Fibroblast of villous mesenchyme (primary cell): ENCODE measurements around the gene RIC8A. TPM values are rescaled to one million over a fixed set of nuclear protein-coding genes. Genes with fewer than 3 reads are reported as not detected.

Source experiments
- DNase-seq: peaks from one replicate; pipeline ENCODE4 v3.0.0-alpha.2; 2010; ENCODE audit warnings: low read depth
- H3K4me3 ChIP-seq: 2 replicates; pipeline ENCODE4 v1.5.1; 2011; ENCODE audit warnings: low read depth, mild to moderate bottlenecking, low read length
- CTCF ChIP-seq: IDR thresholded peaks from 2 replicates; pipeline ENCODE4 v1.5.1; 2012; ENCODE audit warnings: low read depth, mild to moderate bottlenecking, low read length; ENCODE audit not compliant: insufficient read depth
- total RNA-seq: library from RNA; depleted of rRNA; stranded (reverse); fragments of >200 nt; gene quantifications from 2 replicates; pipeline ENCODE4 v1.2.3, GENCODE V29; 2012

Gene RIC8A
- total RNA-seq, 1 donor: 167 TPM

- TF ChIP-seq CTCF: no peak
- DNase-seq: peak; percentile 71
- peak overlapping the region; percentile 79 for H3K4me3 ChIP-seq
These were observed 2.8 kb downstream of the RIC8A start for GRCh38 chr11:210122-210802.

DNA sequence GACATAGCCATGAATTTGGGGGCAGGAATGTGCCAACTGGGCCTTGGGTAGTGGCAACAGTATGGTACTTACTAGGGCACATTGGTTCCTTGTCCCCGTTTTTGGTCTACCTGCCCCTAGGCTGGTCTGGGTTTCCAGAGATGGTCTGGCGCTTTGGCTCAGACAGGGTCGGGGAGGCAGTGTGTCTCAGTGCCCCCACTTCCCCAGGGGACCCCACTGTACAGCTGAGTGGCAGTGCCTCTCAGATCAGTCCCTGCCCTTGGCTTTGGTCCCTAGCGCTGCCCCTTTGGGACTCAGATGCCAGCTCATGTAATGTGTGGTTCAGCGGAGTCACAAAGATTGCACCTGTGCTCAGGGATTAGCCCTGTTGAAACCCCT, 3.3 kb downstream of the RIC8A start:
- DNase-seq: no peak
- TF ChIP-seq CTCF: no peak
- H3K4me3 ChIP-seq: no peak overlapping the region

GRCh38 chr11:211295-211694, 3.8 kb downstream of the RIC8A start:
- no peak overlapping the region for H3K4me3 ChIP-seq
- no peak for DNase-seq

DNA sequence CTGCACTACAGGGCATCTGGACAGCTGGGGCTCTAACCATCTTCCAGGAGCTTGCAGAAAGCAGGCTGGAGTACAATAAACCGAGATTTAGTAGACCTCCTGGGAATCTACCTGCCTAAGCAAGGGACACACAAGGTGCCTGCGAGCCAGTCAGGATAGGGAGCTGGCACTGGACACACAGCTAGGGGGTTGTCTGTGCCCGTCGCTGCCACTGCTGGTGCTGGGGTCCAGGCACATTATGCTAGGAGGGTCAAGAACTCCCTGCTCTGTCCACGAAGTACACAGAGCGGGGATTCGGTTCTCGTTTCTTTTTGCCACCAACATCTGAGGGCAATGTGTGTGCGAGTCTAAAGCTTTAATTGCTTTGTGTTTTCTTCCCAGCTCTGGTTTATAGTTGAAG, 4.2 kb downstream of the RIC8A start:
- no peak overlapping the region for H3K4me3 ChIP-seq

More at GRCh38 chr11:211295-211694, 3.8 kb downstream of the RIC8A start:
- no peak for TF ChIP-seq CTCF

DNA sequence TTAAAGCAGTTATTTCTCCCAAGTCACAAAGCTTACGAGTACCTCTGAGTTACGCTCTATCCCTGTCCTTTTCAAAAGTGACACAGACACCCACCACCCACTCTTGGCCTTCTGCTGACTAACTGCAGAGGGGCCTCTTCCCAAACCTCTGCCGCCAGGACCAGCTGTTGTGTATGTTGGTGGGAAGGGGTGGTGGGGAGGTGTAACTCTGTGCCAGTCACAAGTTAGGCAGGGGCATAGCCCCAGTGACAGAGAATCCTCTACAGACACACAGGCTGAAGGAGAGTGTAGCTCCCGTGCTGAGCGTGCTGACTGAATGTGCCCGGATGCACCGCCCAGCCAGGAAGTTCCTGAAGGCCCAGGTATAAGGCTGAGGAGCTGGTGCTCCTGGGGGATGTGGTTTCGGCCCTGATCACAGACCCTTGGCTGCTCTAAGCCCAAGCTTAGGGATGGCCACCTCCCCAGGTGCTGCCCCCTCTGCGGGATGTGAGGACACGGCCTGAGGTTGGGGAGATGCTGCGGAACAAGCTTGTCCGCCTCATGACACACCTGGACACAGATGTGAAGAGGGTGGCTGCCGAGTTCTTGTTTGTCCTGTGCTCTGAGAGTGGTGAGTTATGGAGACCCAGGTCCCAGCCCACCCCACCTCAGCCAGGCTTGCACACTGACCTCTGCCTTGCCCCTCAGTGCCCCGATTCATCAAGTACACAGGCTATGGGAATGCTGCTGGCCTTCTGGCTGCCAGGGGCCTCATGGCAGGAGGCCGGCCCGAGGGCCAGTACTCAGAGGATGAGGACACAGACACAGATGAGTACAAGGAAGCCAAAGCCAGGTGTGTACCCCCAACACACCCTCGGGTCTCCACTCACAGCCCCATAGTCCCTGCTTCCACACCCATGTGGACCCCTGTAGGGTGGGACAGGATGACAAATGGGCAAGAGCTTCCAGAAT, 4.9 kb downstream of the RIC8A start:
- H3K4me3 ChIP-seq: no peak overlapping the region
- no peak for TF ChIP-seq CTCF
- no peak for DNase-seq

More for the DNA sequence above, 4.2 kb downstream of the RIC8A start:
- no peak for TF ChIP-seq CTCF
- no peak for DNase-seq

DNA sequence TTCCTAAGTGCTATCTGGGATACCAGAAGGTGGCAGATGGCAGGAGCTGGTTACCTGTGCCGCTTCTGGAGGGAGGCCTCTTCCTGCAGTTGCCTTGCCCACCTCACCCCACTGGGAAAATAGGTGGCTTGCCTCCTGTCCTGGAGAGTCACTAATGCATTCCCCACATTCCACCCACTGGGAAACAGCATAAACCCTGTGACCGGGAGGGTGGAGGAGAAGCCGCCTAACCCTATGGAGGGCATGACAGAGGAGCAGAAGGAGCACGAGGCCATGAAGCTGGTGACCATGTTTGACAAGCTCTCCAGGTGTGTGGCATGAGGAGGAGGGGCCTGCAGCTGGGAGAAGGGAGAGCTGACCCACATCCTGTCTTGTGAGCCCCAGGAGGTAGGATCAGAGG, 5.6 kb downstream of the RIC8A start:
- TF ChIP-seq CTCF: no peak
- no peak overlapping the region for H3K4me3 ChIP-seq
- no peak for DNase-seq
